Breast epithelium (tissue), 3 donors: ENCODE results near the gene AKR1C2.

Experiments
- POLR2AphosphoS5 ChIP-seq, 3 donors: sonication (generic); formaldehyde crosslinking; IDR thresholded peaks; one replicate each; pipeline ENCODE4 v1.6.1; 2017; ENCODE audit warnings: antibody characterized with exemption in 3 of 3
- TF ChIP-seq, protein P1 (sequence below), 3 donors: fragments of 450-650 bp; IDR thresholded peaks; one replicate each; pipeline ENCODE4 v1.5.1; 2016 to 2017; ENCODE audit warnings: antibody characterized with exemption in 3 of 3, mild to moderate bottlenecking in 3 of 3, moderate library complexity in 3 of 3

DNA sequence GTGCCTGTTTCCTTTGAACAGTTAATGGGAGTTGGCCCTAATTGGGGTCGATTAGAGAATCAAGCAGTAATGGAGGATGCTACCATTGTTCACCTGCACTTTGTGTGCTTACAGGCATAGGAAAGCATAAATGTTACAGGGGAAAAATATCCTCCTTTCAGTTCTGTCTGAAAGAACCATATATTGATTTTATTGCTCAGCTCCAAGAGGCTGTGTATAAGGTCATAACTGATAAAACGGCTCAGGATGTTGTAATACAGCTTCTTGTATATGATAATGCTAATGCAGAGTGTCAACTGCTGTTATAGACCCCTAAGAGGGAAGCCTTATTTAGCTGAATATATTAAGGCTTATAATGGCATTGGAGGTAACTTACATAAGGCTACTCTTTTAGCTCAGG is 32.9 kb upstream of the AKR1C2 start:
- TF ChIP-seq, protein P1, sequence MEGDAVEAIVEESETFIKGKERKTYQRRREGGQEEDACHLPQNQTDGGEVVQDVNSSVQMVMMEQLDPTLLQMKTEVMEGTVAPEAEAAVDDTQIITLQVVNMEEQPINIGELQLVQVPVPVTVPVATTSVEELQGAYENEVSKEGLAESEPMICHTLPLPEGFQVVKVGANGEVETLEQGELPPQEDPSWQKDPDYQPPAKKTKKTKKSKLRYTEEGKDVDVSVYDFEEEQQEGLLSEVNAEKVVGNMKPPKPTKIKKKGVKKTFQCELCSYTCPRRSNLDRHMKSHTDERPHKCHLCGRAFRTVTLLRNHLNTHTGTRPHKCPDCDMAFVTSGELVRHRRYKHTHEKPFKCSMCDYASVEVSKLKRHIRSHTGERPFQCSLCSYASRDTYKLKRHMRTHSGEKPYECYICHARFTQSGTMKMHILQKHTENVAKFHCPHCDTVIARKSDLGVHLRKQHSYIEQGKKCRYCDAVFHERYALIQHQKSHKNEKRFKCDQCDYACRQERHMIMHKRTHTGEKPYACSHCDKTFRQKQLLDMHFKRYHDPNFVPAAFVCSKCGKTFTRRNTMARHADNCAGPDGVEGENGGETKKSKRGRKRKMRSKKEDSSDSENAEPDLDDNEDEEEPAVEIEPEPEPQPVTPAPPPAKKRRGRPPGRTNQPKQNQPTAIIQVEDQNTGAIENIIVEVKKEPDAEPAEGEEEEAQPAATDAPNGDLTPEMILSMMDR (IDR thresholded peaks at IDR 0.05), result no peak
- no peak for TF ChIP-seq POLR2AphosphoS5 (IDR thresholded peaks at IDR 0.05)
